CD4-positive, alpha-beta T cell treated with Interleukin-15 for 1 hour (primary cell): ENCODE data around the gene ITSN1.

Source experiments
- DNase-seq: peaks from one replicate; pipeline ENCODE4 v3.0.0-alpha.2; 2020

The ITSN1 gene

DNA sequence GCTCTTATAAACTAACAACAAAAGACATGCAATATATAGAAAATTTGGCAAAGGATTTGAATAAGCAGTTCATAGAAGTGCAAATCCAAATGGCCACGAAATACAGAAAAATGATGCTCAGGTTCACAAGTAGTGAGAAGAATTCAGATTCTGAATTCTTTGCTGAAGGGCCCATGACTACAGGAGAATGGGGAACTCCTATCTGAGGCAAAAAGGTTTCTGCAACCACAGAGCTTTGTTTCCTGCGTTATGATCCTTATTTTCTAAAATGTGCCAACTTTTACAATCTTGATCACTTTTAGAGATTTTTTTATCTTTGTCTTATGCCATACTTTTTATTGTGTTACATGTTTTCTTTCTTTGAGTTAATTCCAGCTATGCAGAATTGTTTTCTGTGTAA is 91.3 kb downstream of the ITSN1 start:
- no peak for DNase-seq

DNA sequence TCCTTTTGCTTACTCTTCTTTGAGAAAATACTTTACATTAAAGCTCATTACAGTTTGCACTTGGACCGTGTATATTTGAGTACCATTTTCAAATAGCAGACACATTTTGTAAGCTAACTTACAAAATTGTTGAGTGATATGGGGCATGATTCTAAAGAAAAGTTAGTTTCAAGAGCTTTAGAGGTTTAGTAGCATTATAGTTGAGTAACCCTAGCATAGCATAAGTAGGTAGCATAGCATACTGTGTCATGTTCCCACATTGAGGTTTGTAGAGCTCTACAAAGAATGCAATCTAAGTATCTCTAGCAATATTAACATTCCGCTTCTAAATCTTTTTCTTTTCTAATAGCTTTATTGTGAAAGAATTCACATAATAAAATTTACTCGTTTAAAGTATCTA is 92.0 kb downstream of the ITSN1 start:
- DNase-seq = no peak

DNA sequence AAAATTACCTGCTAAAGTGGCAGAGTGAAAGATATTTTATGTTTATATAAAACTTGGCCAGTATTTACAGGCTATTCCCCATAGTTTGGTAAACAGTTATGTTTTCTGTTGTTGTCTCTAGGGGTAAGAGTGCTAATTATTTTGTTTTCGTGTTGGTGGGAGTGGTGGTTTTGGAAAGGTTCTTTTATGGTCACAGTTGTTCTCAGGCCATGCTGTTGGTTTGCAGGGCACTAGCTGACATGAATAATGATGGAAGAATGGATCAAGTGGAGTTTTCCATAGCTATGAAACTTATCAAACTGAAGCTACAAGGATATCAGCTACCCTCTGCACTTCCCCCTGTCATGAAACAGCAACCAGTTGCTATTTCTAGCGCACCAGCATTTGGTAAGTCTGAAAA is 92.5 kb downstream of the ITSN1 start:
- no peak for DNase-seq

DNA sequence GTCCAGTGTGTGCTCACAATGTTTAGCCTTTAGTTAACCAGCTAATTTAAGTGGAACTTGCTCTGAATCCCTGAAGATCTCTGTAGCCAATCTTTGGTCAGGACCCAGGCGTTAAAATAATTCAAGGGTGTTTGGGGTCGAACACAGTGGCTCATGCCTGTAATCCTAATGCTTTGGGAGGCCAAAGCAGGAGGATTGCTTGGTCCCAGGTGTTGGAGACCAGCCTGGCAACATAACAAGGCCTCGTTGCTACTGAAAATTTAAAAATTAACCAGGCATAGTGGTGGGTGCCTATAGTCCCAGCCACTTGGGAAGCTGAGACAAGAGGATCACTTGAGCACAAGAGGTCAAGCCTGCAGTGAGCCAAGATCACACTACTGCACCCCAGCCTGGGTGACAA is 94.3 kb downstream of the ITSN1 start:
- DNase-seq = no peak

DNA sequence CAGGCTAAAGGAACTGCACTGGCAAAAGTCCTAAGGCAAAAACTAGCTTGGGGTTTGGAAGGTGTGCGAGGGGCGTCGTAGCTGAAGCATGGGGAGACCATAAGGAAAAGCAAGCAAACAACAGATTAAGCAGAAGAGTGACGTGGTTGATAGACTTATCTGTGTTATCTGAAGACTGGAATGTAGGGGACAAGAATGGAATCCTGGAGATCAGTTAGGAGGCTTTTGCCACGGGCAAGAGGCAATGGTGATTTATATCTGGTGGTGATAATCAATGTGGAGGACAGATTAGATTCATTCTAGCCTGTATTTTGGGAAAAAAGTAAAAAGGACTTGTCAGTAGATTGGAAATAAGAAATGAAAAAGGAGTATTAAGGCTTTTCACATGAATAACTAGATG is 97.4 kb downstream of the ITSN1 start:
- no peak for DNase-seq

DNA sequence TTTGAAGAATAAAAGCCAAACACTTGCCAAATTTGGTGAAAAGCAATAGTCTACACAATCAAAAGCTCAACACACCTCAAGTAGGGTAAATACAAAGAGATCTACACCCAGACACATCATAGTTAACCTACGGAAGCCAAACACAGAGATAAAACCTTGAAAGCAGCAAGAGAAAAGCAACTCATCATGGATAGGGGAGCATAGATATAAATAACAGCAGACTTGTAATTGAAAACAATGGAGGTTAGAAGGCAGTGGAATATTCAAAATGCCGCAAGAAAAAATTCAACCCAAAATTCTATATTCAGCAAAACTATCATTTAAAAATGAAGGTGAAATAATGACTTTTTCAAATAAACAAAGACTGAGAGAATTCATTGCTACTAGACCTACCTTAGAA is 105.1 kb downstream of the ITSN1 start:
- DNase-seq = no peak

DNA sequence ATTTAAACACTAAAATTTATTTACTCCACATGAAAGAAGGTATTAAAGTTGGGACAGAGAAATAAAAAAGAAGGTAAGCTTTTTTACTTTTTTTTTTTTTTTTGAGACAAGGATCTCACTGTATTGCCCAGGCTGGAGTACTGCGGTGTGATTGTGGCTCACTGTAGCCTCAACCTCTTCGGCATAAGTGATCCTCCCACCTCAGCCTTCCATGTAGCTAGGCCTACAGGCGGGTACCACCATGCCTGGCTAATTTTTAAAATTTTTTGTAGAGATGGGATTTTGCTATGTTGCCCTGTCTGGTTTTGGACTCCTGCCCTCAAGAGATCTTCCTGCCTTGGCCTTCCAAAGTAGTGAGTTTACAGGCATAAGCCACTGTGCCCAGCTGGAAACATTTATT is 106.6 kb downstream of the ITSN1 start:
- no peak for DNase-seq

DNA sequence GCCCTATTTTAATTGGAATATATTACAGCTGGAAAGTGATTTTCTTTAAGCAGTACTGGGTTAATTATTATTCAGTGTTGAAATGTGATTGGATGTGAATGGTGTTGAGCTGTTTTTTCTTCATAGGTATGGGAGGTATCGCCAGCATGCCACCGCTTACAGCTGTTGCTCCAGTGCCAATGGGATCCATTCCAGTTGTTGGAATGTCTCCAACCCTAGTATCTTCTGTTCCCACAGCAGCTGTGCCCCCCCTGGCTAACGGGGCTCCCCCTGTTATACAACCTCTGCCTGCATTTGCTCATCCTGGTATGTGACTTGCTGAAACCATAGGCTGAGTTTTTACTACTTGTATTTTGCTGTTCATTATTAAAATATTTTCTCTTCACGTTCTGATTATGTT is 107.7 kb downstream of the ITSN1 start:
- DNase-seq = no peak

DNA sequence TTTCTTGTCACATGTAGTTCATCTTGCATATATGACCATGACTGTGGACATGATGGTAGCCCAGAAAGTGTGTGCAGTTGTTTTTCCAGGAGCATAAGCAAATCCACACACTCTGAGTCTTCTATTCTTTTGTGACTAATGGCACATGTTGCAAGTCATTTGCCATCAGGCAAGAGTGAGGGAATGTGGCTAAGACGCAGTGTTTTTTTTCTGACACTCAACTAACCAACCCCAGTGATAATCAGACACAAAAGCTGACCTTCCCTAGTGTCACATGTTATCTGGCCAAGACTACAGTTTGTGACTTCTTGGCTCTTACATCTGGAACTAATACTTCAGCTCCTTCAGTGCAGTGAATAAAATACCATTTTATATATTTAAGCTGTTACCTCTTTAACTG is 108.8 kb downstream of the ITSN1 start:
- no peak for DNase-seq

DNA sequence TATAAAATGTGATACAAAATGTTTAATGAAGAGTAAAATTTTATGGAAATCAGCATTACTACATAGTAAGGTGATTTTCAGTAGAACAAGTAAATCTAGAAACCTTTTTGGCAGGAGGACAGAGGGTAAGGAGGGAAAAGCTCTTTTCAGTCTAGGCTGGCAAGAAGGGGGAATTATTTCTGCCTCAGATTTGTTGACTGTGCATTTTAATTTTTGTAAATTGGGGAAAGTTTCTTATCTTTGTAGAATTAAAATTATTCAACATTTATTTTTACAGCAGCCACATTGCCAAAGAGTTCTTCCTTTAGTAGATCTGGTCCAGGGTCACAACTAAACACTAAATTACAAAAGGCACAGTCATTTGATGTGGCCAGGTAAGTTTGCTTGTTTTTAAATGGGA is 109.2 kb downstream of the ITSN1 start:
- no peak for DNase-seq

DNA sequence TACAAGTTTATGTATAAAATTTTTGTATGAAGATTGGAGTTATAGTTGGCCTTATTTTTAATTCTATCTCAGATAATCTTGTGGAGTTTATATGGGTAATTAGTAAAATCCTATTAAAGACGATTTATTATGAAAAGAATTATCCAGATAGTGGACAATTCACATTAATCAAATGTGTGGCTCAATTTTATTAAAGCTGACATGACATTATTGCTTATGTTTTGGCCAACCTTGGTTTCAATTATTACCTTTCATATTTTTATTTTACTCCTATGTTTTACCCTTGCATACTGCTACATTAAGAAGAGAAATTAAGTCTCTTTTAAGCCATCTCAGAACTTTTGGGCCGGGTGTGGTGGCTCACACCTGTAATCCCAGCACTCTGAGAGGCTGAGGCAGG is 110.0 kb downstream of the ITSN1 start:
- no peak for DNase-seq

DNA sequence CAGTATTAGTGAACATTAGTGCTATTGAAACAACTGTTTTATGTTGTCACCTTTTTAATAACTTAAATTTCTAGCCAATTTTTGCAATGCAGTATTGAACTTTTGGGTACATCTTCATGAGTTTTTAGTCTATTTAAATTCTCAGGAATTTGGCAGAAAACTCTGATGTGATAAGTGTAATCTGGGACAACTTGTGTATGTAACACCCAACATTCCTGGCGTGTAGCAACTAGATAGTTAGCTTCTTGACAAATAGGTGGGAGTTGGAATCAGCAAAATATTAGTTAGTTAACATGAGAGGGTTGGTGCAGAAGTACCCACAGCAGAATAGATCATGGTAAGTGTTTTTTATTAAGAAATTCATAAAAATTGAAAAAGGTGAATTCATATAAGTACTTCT is 111.6 kb downstream of the ITSN1 start:
- no peak for DNase-seq

DNA sequence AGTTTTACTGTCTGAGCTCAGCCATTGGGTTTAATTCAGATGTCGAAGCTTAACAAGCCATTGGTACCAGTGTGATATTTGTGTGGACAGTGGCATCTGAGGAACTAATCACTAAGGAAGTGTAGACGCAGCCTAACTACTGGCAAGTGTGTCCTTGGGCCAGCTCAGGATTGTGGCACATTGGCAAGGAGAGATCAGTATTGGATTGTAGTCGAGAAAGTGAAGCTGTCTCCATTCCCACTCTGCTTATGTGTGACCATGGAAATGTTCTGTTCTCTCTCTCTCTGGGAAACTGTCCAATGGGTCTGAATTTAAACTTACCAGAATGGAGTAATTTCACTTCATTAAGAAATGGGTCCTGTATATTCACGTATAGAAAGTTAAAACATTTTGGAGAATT is 112.2 kb downstream of the ITSN1 start:
- no peak for DNase-seq

DNA sequence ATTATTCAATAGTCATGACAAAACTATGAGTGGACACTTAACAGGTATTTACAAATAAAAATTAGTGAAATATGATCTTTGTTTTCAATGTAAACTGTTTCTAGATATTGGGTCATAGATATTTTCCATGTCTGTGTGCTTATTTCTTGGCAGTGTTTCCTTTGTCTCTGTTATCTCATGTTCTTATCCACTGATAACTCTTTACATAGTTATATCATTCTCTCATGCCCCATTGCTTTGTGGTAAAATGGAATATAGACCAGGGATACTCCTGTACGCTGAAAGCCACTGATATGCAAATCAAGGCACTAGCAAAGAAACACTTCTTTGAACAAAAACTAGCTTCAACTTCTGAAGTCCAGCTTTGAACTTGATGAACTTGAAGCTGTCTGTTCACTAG is 113.1 kb downstream of the ITSN1 start:
- no peak for DNase-seq

DNA sequence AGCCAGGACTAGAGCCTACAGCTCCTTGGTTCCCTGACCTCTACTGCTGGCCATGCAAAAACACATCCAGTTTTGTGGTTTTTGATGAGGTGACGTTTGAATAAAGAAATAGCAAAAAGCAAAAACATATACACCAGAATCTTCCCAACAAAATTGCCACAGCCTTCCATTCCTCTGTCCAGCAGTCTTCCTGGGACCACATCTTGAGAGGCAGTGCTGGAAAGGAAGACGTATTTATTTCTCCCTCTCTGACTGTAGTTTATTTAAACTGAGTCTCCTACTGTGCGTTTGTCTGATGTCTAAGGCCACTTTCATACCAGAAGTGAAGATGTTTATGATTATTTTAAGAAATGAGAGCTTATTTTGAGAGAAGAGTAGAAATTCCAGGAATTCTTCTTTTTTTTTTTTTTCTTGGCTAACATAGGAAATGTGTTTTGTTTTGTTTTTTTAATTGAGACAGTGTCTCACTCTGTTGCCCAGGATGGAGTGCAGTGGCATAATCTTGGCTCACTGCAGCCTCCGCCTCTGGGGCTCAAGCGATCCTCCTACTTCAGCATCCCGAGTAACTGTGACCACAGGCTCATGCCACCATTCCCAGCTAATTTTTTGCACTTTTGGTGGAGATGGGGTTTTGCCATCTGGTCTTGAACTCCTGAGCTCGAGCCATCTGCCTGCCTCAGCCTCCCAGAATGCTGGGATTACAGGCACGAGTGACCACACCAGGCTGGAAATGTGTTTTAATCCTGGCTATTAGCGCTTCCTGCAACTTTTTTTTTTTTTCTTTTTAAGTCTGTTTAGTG is 118.5 kb downstream of the ITSN1 start:
- DNase-seq = no peak

DNA sequence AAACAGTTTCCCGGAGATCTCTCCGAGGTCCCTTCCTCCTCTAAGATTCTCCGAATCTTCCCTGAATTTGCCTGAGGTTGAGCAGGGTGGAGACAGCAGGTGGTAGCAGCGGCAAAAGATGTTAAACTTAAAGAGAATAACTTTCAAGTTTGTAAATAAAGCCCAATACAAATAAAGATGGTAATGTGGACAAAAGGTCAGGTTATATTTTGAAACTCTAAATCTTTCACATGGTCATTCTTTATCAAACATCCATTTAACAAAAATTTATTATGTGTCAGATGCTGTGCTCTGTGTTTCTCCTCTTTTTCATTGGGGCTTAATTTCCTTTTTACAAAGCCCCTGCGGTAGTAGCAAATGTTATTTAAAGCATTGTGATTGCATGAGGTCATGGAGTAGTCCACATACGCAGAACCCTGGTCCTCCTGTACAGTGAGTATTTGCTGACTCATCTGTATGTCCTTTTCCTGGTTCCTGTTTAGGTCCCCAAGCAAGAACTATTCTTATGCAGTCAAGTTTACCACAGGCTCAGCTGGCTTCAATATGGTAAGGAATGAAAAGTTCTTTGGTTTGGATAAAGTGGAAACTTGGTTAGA is 119.2 kb downstream of the ITSN1 start:
- DNase-seq = no peak

DNA sequence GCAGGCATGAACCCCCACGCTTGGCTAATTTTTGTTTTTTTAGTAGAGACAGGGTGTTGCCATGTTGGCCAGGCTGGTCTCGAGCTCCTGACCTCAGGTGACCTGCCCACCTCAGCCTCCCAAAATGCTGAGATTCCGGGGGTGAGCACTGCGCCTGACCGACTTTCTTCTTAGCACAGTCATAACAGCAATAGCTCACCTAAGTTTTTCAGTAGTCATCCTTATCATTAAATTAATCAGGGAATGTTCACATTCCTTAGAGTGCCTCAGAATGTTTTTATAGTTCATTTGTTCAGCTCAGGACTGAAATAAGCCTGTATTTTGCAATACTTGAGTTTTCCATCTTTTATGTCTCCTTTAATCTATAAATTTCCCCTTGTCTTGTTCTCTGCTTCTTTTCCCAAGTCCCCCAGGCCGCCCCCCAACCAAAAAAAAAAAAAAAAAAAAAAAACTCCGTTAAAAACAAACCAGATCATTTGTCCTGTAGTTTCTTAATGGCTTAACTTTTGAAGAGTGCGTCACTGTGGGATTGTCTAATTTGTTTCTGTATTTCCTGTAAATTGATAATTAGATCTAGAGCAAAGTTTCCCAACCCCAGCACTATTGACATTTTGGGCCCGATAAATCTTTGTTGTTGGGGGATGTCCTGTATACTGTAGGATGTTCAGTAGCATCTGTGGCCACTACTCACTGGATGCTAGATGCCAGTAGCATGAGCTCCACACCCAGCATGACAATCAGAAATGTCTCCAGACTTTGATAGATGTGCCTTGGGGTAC is 120.7 kb downstream of the ITSN1 start:
- no peak for DNase-seq

DNA sequence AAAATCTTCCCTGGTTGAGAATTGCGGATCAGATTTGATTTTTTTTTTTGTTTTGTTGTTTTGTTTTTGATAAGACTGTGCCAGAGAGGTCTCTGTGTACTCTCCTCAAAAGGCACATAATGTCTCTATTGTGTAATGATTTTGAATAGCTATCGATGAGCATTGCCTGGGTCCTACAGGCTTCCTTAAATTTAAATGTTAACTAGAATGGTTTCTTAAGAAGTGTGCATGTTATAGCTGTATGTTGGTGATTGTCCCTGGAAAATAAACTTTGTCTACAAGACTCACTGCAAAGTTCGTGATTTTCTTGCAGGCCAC is 121.2 kb downstream of the ITSN1 start:
- no peak for DNase-seq

DNA sequence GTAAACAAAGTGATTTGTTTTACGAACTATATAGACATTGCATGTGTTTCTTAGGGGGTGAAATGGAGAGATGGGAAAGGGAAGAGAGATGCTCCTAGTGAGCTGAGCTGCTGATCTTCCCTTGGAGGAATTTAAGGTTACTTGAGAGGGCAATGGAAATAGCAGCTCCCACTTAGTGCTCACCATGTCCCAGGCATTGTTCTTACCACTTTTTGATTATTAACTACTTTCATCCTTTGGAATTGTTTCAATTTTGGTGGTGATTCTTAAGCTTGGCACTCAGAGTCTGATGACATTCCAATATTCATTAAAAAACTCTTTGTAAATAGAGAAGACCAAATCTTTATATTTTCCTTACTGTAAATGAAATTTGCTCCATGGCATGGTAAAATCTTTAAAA is 124.9 kb downstream of the ITSN1 start:
- no peak for DNase-seq

DNA sequence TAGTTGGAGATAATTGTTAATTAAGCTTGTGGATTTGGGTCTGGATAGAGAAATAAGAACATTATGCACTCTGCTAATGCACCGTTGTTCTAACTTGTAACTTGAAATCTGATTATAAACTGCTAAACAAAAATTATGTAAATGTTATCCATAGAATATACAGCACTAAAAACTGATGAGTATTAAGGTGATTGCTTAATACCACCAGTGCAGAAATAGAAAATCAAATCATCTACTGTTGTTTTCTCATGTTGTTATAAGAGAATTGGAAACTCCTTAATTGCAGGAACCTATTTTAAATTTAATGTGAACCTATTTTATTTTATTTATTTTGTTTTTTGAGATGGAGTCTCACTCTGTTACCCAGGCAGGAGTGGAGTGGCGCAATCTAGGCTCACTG is 125.7 kb downstream of the ITSN1 start:
- no peak for DNase-seq

DNA sequence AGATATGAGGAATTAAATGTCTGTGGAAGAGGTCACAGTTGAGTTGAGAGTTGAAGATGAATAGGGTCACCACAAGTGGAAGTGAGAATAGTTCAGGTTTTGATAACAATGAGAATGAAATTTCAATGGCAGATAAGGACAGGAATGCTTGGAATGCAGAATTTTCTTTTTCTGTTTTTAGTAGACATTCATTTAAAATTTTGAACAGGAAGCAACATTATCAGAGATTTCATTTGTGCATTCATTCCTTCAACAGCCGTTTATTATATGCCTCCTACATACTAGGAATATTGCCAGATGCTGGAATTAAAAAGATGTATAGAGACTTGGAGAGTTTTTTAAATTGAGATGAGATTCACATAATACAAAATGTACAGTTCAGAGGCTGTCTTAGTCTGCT is 126.8 kb downstream of the ITSN1 start:
- DNase-seq = no peak

DNA sequence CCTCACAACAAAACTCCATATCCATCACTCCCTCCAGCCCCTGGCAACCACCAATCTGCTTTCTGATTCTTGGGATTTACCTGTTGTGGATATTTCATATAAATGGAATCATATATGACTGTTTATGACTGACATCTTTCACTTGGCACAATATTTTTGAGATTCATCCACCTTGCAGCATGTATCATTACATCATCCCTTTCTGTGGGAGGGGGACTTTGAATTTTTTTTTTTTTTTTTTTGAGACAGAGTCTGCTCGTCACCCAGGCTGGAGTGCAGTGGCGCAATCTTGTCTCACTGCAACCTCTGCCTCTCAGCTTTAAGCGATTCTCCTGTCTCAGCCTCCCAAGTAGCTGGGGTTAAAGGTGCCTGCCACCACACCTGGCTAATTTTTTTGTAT is 128.2 kb downstream of the ITSN1 start:
- DNase-seq = no peak

DNA sequence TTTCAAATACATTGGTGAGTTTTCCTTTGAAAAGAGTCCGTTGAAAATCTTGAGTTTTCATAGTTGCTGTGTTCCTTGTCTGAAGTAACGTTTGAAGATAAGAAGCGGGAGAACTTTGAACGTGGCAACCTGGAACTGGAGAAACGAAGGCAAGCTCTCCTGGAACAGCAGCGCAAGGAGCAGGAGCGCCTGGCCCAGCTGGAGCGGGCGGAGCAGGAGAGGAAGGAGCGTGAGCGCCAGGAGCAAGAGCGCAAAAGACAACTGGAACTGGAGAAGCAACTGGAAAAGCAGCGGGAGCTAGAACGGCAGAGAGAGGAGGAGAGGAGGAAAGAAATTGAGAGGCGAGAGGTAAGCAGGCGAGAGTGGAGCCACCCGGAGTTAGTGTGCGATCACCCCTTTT is 129.7 kb downstream of the ITSN1 start:
- DNase-seq = no peak

DNA sequence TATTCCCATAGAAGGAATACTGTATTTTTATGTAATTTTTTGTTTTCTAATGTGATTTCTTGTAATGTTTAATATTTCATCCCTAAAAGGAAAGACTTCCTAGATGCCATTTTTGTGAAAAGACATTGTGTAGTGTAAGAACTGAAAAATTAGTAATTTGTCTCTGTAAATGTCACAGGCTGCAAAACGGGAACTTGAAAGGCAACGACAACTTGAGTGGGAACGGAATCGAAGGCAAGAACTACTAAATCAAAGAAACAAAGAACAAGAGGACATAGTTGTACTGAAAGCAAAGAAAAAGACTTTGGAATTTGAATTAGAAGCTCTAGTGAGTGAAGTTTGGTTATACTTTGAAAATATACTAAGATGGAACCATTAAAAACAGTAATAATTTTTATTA is 132.2 kb downstream of the ITSN1 start:
- no peak for DNase-seq
